Tibial nerve (tissue), 4 donors: ENCODE data around the gene CCDC159. TPM values are rescaled to one million over a fixed set of nuclear protein-coding genes. Genes with fewer than 3 reads are reported as not detected.
A peak's percentile ranks its signal among the peaks of the same experiment; 100 is the strongest.
"Not testable (repeated sequence)": the region's sequence is repeated elsewhere in the genome, so short reads cannot be mapped to it uniquely, and the experiment has no call there.

Experiments used
- DNase-seq, 2 donors: peaks; one replicate each; pipeline ENCODE4 v3.0.0-alpha.2; 2019; ENCODE audit warnings: low spot score in 2 of 2
- H3K27ac ChIP-seq, 4 donors: fragments of 200-600 bp; sonication (generic) in 3 of 4; one replicate each; pipeline ENCODE4 v1.5.1; 2017 to 2019; ENCODE audit warnings: mild to moderate bottlenecking in 1 of 4
- H3K27me3 ChIP-seq, 2 donors: fragments of 200-600 bp; sonication (generic) in 1 of 2; one replicate each; pipeline versions ENCODE4 v1.5.1 to v1.6.0; 2017 to 2019
- H3K36me3 ChIP-seq, 3 donors: fragments of 200-600 bp; sonication (generic); one replicate each; pipeline ENCODE4 v1.5.1; 2018 to 2019
- H3K4me1 ChIP-seq, 4 donors: fragments of 200-600 bp; sonication (generic) in 3 of 4; one replicate each; pipeline ENCODE4 v1.5.1; 2017 to 2019
- H3K4me3 ChIP-seq, 4 donors: fragments of 200-600 bp; sonication (generic) in 3 of 4; one replicate each; pipeline ENCODE4 v1.5.1; 2017 to 2019; ENCODE audit warnings: mild to moderate bottlenecking in 1 of 4, moderate library complexity in 1 of 4
- H3K9me3 ChIP-seq, 4 donors: fragments of 200-600 bp; sonication (generic) in 3 of 4; one replicate each; pipeline ENCODE4 v1.5.1; 2017 to 2019
- EP300 ChIP-seq, 2 donors: sonication (generic); formaldehyde crosslinking; IDR thresholded peaks; one replicate each; pipeline ENCODE4 v1.6.1; 2017; ENCODE audit warnings: antibody characterized with exemption in 2 of 2, mild to moderate bottlenecking in 1 of 2
- POLR2A ChIP-seq, 2 donors: fragments of 450-650 bp; IDR thresholded peaks; one replicate each; pipeline ENCODE4 v1.6.1; 2017; ENCODE audit warnings: antibody characterized with exemption in 2 of 2, mild to moderate bottlenecking in 2 of 2, moderate library complexity in 2 of 2
- WGBS, 2 donors: methylation state at CpG; one replicate each; pipeline ENCODE4 v1.1.5; 2018; 5-methylcytosine and 5-hydroxymethylcytosine counted together
- total RNA-seq, 4 donors: library from RNA; depleted of rRNA; stranded (reverse); fragments of >200 nt; gene quantifications; one replicate each; pipeline ENCODE4 v1.1.0, GENCODE V29; 2016
- TF ChIP-seq, protein P1 (sequence below), 5 experiments: fragments of 200-600 bp in 3 of 5; fragments of 450-650 bp in 2 of 5; sonication (generic) in 3 of 5; IDR thresholded peaks; one replicate each; pipeline ENCODE4 v1.5.1; 2016 to 2019; ENCODE audit warnings: antibody characterized with exemption in 5 of 5, mild to moderate bottlenecking in 3 of 5, moderate library complexity in 2 of 5

The CCDC159 gene
- total RNA-seq, 4 donors from 2014 or later, result 23.2 to 33.7 (median 30.8) TPM

DNA sequence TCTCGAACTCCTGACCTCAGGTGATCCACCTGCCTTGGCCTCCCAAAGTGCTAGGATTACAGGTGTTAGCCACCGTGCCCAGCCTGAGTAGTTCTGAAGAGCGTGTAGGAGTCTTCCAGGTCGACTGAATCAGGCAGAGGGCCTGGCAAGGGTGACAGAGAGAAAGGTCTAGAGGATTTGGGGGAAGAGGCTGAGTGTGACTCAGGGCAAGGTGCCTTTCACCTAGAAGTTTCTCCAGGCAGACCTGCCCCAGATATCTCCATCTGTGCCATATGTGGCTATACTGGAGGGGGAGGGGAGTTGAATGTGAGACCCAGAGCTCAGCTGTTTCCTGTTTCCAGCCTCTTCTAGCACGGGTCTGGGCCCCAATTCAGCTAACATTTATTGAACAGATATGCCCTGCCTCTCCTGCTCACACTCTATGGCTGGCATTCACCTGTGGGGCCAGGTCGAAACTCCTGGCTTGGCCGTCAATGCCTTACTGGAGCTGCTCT, 1.3 kb downstream of the CCDC159 start:
- Histone ChIP-seq H3K27me3 (no peaks in the 10 kb centered on the region), H3K27ac (peak overlapping the region in 1 of 4 donors; percentile 96), H3K36me3 (peaks cover 0 to 18% (median 0%) of the 10 kb centered on the region in 3 donors), H3K4me1 (peaks cover 0 to 35% (median 23%) of the 10 kb centered on the region in 4 donors), H3K4me3 (no peak overlapping the region), H3K9me3 (peaks cover 0 to 11% (median 0%) of the 10 kb centered on the region in 4 donors)
- TF ChIP-seq, protein P1, sequence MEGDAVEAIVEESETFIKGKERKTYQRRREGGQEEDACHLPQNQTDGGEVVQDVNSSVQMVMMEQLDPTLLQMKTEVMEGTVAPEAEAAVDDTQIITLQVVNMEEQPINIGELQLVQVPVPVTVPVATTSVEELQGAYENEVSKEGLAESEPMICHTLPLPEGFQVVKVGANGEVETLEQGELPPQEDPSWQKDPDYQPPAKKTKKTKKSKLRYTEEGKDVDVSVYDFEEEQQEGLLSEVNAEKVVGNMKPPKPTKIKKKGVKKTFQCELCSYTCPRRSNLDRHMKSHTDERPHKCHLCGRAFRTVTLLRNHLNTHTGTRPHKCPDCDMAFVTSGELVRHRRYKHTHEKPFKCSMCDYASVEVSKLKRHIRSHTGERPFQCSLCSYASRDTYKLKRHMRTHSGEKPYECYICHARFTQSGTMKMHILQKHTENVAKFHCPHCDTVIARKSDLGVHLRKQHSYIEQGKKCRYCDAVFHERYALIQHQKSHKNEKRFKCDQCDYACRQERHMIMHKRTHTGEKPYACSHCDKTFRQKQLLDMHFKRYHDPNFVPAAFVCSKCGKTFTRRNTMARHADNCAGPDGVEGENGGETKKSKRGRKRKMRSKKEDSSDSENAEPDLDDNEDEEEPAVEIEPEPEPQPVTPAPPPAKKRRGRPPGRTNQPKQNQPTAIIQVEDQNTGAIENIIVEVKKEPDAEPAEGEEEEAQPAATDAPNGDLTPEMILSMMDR (IDR thresholded peaks at IDR 0.05), result no peak
- TF ChIP-seq POLR2A (IDR thresholded peaks at IDR 0.05), result no peak
- TF ChIP-seq EP300 (IDR thresholded peaks at IDR 0.05), result no peak
- 80% methylated on average over 7 of the region's 7 CpGs for WGBS, 2 donors
- DNase-seq, result no peak

DNA sequence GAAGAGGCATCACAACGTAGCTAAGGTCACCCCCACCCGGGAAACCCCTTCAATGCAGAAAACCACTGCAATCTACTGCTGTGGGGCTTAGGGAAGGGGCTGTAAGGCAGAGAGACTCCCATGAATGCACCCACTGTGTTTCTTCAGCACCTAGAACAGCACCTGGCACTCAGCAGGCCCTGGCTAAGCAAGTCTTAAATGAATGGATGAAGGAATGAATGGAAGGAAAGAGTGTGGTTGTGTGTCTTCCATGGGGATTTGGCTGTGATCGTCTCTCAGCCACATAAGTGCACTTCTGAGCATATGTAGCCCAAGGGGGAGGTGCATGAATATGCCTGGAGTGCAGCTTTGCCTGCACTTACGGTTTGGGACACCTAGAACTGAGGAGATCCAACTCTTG, 2.9 kb downstream of the CCDC159 start:
- WGBS, 2 donors, result 86 to 92% methylated on average over 4 of the region's 4 CpGs
- Histone ChIP-seq H3K4me3 (no peak overlapping the region), H3K27ac (no peak overlapping the region), H3K9me3 (peaks cover 0 to 11% (median 0%) of the 10 kb centered on the region in 4 donors), H3K36me3 (peaks cover 0 to 25% (median 0%) of the 10 kb centered on the region in 3 donors), H3K27me3 (no peaks in the 10 kb centered on the region), H3K4me1 (peaks cover 0 to 23% (median 17%) of the 10 kb centered on the region in 4 donors)
- no peak for TF ChIP-seq POLR2A (IDR thresholded peaks at IDR 0.05)
- TF ChIP-seq, protein P1 (IDR thresholded peaks at IDR 0.05), result no peak
- no peak for TF ChIP-seq EP300 (IDR thresholded peaks at IDR 0.05)
- no peak for DNase-seq

DNA sequence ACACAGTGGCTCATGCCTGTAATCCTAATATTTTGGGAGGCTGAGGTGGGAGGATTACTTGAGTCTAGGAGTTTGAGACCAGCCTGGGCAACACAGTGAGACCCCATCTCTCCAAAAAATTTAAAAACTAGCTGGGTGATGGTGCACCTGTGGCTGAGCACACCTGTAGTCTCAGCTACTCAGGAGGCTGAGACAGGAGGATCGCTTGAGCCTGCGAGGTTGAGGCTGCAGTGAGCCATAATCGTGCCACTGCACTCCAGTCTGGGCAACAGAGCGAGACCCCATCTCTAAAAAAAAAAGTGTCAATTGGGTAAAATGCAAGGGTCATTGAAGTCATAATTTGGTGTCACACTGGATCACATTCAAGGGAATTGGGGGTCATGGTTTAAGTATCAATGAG, 7.8 kb downstream of the CCDC159 start:
- H3K36me3 ChIP-seq, result peaks cover 0 to 30% (median 0%) of the 10 kb centered on the region in 3 donors
- not testable (repeated sequence) for H3K9me3 ChIP-seq, H3K27me3 ChIP-seq, H3K4me3 ChIP-seq, H3K27ac ChIP-seq, DNase-seq
- H3K4me1 ChIP-seq, result peaks cover 0 to 19% (median 4%) of the 10 kb centered on the region in 4 donors
- 95 to 96% methylated on average over 4 of the region's 4 CpGs for WGBS, 2 donors

DNA sequence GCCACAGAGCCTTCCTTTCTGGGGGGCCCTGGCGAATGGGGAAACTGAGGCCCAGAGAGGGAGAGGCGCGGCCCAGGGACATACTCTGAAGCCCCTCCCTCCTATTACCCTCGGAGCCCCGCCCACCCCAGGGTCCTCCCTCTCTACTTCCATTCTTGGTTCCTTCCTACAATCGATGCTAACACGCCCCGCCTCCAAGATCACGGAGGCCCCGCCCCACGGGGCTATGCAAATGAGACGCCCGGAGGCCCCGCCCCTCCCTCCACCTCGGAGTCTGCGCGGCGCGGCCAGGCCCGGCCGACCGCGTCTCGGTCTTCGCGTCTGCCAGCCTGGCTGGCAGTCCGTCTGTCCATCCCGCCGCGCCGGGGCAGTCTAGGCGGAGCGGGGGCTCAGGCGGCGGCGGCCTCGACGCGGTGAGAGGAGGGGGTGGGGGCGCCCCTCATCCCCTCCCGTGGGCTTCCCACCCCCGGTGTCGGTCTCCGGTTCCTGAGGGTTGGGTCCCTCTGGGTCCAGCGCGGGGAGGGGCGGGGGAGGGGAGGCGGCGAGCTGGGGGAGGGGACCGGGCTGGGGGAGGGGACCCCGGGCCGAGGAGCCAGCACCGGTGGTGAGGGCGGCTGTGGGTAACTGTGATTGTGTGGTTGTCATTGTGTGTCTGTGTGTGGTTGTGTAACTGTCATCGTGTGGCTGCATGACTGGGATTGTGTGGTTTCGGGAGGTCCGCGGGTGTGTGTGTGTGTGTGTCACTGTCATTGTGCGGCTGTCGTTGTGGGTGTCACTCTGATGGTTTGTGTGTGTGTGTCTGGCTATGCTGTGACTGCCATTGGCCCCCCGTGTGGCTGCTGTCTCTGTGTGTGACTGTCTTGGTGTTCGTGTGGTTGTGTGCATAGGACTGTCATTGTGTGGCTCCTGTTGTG, 9.1 kb downstream of the CCDC159 start, which contains the start of gene PLPPR2:
PLPPR2 (plus strand) TSS at position 273 of the 914 bp plus-strand sequence. CDS start 2,242 bp downstream, outside the sequence.
- H3K36me3 ChIP-seq, result peaks cover 0 to 33% (median 0%) of the 10 kb centered on the region in 3 donors
- DNase-seq, result peak; percentile 96 to 97
- H3K4me3 ChIP-seq, result peak within 1 kb of the TSS; percentile 57 to 77 (median 64)
- no peaks in the 10 kb centered on the region for H3K27me3 ChIP-seq
- H3K4me1 ChIP-seq, result peaks cover 0 to 19% (median 4%) of the 10 kb centered on the region in 4 donors
- TF ChIP-seq, protein P1 (IDR thresholded peaks at IDR 0.05), result peak in 1 of 5 experiments; percentile 19
- TF ChIP-seq EP300 (IDR thresholded peaks at IDR 0.05) (peak in 1 of 2 donors; percentile 65), POLR2A (IDR thresholded peaks at IDR 0.05) (peak; percentile 35 to 73)
- WGBS, 2 donors, result 2 to 6% methylated on average over 30 to 43 of the region's 62 CpGs
- no peaks in the 10 kb centered on the region for H3K9me3 ChIP-seq
- peak within 1 kb of the TSS; percentile 74 to 87 (median 76) for H3K27ac ChIP-seq

DNA sequence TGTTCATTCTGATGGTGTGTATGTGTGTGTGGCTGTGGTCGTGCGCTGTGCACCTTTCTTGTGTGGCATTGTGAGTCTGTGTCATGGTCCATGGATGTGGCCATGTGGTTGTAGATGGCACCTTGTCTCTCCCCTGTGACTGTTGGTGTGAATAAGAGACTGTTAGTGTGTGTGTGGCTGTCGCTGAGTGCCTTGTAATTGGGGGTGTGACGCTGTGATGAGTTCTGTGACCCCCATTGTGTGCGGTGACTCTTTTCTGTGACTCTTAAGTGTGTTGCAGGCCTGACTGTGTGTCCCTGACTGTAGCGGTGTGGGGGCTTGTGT, 9.7 kb downstream of the CCDC159 start:
- H3K9me3 ChIP-seq, result no peaks in the 10 kb centered on the region
- H3K36me3 ChIP-seq, result peaks cover 0 to 39% (median 0%) of the 10 kb centered on the region in 3 donors
- H3K4me1 ChIP-seq, result peaks cover 0 to 20% (median 4%) of the 10 kb centered on the region in 4 donors
- peak overlapping the region; percentile 57 to 77 (median 64) for H3K4me3 ChIP-seq
- DNase-seq, result no peak
- H3K27ac ChIP-seq, result peak overlapping the region in 3 of 4 donors; percentile 74 to 87 (median 76)
- WGBS, 2 donors, result 68 to 77% methylated on average over 6 of the region's 6 CpGs
- no peak for TF ChIP-seq EP300 (IDR thresholded peaks at IDR 0.05)
- no peak for TF ChIP-seq POLR2A (IDR thresholded peaks at IDR 0.05)
- TF ChIP-seq, protein P1 (IDR thresholded peaks at IDR 0.05), result no peak
- H3K27me3 ChIP-seq, result no peaks in the 10 kb centered on the region
